HG02973 (cell line): ENCODE data around the gene PRRT3.

Experiments used
- ATAC-seq: cut with Tn5 transposase; IDR thresholded peaks from one replicate; pipeline ENCODE4 v1.9.1; 2021; ENCODE audit warnings: moderate library complexity; ENCODE audit not compliant: unreplicated experiment

Gene PRRT3

DNA sequence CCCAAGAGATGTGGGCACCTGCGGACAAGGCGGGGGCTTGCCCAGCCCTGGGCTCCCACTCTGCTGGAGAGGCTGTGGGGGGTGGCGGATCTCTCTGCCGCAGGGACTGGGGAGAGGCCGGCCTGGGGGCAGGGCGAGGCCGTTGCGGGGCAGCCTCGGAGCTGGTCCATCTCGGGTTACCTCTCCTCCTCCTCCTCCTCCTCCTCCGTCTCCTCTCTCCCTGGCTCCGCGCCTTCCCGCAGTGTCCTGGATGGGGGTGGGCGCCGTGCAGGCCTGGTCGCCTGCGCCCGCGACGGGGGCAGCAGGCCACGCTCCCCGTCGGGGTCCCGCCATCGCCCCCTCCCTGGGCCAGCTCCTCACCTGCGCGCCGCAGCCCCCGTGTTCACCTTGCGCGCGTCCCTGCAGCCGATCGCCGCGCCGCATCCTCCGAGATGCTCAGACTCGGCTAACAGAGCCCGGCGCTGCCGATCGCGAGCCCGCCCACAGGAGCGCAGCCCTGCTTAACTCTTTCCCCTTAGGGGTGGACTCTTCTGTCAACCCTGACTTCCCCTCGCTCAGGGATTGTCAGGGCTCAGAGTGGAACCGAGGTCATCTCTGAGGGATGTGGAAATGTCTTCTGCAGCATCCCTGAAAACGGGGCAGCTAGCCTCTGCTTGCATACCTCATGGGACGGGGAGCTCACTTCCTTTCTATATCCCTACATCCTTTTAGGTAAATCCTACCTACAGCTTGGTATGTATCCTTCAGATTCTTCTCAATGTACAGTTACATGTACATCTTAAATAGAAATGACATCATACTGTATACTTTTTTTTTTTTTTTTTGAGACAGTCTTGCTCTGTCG lies at the start of gene PRRT3:
Gene PRRT3 (minus strand): TSS at position 447 of the 844 bp plus-strand sequence. CDS start 2,293 bp downstream, outside the sequence.
- ATAC-seq, result peak; percentile 81

- no peak for ATAC-seq
Observed at GRCh38 chr3:10000686-10001085, 48.5 kb upstream of the PRRT3 start.

DNA sequence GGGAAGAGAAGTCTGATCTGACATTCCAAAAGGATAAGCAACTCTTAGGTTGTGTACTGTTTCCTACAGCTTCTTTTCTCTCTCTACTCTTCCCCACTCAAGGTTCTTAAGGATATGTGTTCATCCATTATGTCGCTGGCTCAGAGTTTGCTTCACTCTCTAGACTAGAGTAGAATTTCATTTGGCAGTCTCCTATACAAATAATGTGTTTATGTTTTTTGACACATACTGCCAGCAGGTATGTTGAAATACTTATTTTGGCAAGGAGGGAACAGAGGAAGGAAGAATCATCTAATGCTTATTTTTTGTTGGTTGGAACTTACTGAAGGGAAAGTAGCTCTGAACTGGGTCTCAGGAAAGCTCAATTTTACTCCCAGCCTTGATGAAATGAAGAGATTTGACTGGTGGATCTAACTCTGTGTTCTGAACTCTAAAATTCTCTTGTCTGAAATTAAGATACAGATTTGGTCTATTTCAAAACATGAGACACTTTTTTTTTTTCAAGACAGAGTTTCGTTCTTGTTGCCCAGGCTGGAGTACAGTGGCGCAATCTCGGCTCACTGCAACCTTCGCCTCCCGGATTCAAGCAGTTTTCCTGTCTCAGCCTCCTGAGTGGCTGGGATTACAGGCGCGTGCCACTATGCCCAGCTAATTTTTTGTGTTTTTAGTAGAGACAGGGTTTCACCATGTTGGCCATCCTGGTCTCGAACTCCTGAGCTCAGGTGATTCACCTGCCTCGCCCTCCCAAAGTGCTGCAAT lies 42.1 kb upstream of the PRRT3 start:
- no peak for ATAC-seq

DNA sequence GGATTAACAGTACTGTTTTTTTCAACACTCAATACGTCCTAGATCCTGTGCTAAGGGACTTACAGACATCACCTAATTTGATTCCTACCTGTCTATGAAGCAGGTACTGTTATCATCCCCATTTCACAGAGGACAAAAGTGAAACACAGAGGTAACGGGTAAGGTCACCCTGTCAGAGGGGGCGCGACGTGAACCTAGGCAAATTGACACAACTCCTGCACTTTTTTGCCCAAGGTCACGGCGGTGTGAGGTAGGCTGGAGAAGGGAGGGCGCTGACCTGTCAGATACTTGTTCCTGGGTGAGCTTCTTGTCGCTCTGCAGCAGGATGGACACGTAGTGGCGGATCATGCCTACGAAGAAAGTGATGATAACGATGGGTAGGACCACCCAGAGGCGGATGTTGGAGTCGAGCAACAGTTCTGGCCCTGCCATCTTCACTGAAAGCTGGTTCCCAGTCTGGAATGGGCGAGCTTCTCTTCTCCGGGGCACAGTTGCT lies 34.1 kb upstream of the PRRT3 start:
- ATAC-seq, result peak; percentile 20

DNA sequence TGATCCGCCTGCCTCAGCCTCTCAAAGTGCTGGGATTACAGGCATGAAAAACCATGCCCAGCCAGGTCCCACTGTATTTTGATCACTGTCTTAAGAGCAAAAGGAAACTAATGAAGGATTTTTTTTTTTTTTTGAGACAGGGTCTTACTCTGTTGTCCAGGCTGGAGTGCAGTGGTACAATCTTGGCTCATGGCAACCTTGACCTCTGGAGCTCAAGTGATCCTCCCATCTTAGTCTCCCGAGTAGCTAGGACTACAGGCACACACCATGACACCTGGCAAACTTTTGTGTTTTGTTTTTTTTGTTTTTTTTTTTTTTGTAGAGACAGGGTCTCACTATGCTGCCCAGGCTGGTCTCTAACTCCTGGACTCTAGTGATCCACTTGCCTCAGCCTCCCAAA lies 28.0 kb upstream of the PRRT3 start:
- no peak for ATAC-seq

DNA sequence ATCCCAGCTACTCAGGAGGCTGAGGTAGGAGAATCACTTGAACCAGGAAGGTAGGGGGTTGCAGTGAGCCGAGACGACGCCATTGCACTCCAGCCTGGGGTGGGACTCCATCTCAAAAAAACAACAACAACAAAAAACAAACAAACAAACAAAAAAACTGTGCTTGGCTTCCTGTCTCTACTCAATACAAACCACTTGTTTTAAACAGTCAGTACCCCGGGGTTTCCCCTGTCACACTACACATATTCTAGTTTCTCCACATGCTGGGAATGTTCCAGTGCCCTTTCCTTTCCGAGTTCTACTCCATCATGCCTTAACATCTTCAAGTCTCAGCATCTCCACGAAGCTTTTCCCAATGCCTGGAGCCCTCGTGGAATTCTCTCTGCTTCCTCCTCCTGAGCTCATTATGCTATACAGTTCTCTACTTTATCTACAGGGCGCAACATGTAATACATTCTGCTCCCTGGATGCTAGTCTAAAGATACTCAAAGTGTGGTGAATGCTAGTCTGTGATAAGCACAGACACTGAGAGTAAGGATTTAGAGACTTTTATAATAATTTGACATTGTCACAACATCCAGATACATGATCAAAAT lies 26.6 kb upstream of the PRRT3 start:
- no peak for ATAC-seq

- ATAC-seq, result no peak
Observed at GRCh38 chr3:9976721-9977709, 24.8 kb upstream of the PRRT3 start.

DNA sequence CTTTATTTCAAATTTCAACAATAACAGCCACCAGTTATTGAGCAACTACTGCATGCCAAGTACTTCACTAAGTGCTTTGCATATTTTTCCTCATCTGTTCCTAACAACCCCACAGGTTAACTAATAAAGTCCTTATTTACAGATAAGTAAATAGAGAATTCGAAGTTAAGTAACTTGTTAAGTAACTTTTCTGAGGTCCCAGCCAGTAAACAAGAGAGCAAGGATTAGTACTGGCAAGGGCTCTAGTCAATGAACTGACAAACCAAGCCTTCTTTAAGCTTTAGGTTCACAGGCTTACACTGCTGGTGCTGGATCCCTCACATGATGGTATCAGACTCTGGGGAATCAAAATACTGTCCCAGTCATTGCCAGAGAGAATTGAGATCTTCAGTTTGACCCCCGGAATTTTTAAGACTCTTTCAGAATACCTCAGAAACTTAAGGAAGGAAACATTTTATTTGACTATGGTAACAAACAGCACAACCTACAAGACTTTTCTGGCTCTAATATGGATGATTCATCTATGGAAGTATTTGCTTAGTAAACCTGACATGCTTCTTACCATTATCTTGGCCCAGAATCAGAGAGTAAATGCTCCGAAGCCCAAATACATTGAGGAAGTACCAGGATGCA lies 17.9 kb upstream of the PRRT3 start:
- ATAC-seq, result no peak

DNA sequence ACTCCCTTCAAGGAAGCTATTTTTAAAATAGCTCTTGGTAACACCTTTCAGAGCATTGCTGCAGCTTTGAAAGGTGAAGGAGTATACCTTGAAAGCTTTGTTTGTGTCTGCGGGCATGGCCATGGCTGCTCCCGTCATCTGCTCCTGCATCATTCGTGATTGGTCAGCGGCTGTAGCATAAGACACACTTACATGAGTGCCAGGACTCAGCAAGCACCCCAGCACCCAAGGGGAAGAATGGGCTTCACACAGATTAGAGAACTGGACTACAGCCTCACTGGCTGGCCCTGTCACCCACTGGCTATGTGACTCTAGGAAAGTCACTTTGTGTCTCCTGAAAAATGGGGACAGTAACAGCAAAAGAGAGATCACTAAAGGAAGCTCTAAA lies 17.4 kb upstream of the PRRT3 start:
- no peak for ATAC-seq

- no peak for ATAC-seq
Observed at GRCh38 chr3:9966841-9967240, 14.6 kb upstream of the PRRT3 start.

- ATAC-seq, result no peak
Observed at GRCh38 chr3:9965200-9965875, 13.1 kb upstream of the PRRT3 start.

DNA sequence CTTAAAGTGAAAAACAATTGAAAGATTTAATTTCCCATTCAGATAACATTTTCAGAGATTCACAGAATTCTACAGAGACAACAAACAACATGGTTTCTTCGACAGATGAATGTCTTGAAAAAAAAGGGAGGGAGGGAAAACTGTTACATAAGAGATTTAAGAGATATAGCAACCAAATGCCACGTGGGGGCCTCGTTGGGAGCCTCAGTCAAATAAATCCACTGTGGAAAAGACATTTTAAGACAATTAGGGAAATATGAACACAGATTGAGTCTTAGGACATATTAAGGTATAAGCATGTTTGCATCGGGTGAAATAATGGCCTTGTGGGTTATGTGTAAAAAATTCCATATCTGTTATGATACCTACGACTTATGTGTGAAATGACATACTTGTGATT lies 5.0 kb upstream of the PRRT3 start:
- ATAC-seq, result no peak

DNA sequence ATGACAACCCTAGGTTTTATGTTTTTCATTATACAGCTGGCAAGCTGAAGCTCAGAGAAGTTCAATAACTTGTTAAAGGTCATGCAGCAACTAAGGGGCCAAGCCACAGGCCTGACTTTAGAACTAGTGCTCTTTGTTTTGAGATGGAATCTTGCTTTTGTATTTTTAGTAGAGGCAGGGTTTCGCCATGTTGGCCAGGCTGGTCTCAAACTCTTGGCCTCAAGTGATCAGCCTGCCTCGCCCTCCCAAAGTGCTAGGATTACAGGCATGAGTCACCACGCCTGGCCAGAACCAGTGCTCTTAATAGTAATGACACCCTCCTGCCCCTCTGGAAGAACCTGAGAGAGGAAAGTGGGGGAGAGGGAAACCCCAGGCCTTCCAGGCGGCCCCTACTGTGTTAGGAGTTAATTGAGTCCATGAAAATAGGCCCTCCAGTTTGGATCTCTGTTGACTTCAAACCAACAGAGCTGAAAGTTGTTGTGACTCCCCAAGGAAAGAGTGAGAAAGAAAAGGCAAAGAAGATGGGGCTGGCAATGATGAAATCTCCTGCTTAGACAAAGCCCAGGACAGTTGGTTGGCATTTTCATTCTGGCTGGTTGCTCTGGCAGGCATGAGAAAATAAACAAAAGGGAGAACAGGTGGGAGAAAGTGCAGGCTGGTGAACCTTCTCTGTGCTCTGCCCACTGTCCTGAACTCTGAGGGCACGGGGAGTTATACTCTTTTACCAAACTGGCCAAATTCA lies 3.6 kb upstream of the PRRT3 start:
- ATAC-seq, result no peak

DNA sequence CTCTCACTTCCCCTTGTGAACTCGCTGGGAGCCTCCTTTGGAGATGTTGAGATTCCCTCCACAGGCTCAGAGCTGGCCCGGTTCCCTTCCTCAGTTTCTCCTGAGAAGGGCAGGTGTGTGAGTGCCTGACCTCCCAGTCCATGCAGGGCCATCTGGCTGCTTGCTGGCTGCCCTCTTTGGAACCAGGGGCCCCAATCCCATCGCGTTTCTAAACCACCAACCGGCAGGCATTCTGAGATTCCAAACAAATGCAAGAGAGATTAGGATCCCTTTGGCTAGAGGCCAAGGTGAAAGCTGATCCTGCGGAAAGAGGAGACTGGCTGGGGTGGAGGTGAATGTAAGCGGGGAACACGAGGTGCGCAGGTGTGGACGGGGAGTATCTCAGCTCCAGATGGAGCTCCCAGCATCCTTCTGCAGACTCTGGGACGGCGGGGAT lies 2.9 kb upstream of the PRRT3 start:
- ATAC-seq, result no peak

DNA sequence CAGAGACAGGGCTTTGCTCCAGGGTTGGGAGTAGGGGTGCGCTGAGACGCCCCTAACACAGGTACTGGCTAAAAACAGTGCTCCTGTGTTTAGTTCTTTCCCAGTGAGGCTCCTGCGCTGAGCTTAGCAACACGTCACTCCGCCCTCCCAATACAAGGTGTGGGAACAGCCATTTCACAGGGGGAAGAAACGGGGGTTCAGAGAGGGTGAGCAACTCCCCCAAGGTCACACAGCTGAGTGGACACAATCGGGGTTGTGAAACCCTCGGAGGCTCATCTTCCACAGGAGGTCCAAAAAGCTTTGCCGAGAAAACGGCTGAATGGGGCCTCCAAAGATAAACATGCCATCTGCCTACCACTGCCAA lies 628 bp downstream of the PRRT3 start:
- no peak for ATAC-seq

DNA sequence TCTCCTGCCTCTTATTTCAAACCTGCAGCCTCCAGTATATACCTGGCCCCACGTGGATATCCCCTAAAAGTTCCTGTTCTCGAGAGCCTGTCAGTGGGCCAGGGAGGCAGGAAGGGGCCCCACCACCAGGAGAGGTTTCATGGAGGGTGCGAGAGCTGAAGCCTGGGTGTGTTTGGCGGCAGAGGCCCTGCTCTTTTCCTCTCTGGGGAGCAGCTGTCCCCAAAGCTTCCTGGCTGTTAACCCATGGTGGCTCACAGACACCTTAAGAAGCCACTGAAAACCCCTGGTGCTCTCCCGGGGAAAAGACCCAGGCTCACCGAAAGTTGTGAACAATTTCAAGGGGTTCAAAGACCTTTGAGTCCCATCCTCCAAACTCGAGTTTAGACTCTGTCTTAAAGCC lies 1.1 kb downstream of the PRRT3 start:
- no peak for ATAC-seq

- ATAC-seq, result no peak
Observed at GRCh38 chr3:9949626-9950025, 2.6 kb downstream of the PRRT3 start.

GRCh38 chr3:9949115-9949514 lies 3.1 kb downstream of the PRRT3 start:
- no peak for ATAC-seq

DNA sequence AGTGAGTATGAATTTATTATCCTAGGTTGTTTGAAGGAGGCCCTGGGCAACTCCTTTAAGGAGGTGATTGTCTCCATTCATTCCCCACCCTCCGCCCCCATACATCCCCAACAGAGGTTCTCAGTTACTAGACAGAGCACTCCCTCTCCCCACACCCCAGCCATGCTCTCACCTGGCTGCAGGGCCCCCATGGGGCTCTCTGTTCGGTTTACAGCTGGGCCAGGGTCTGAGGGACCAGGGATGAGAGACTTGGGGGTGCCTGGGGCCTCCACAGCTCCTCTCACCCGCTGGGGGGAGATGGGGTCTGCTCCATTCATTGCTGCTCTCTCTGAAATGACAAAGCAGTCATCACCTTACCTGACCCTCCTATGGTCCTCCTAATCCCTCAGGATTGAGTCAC lies 3.6 kb downstream of the PRRT3 start:
- ATAC-seq, result no peak
